A549 (cell line): ENCODE measurements around the gene HS6ST1. TPM values are rescaled to one million over a fixed set of nuclear protein-coding genes. Genes with fewer than 3 reads are reported as not detected.

Experiments used
- ATAC-seq, 2 experiments: fragments of 200-7000 bp in 1 of 2; fragments of >200 bp in 1 of 2; cut with Nextera tagmentation in 1 of 2; cut with Tn5 transposase in 1 of 2; 3 replicates each; pipeline versions ENCODE4 v1.8.0 to v1.9.1; 2018 to 2020; ENCODE audit warnings: mild to moderate bottlenecking in 1 of 2, moderate library complexity in 1 of 2
- CTCF ChIA-PET: fragments of 300-600 bp; sonication (Branson Sonifier 250); formaldehyde crosslinking; extraction: SDS; loops from one replicate; lab custom pipeline; 2021; ENCODE audit warnings: antibody characterized with exemption, inconsistent platforms; lab: Yijun Ruan, JAX
- POLR2A ChIA-PET: fragments of 350-600 bp; formaldehyde crosslinking; extraction: SDS; loops from one replicate; lab custom pipeline; 2021; ENCODE audit warnings: antibody characterized with exemption, inconsistent platforms; lab: Yijun Ruan, JAX
- DNase-seq, 2 experiments: peaks; one replicate each; pipeline versions ENCODE4 v3.0.0 to v3.0.0-alpha.2; 2011 to 2016; ENCODE audit warnings: low read depth in 1 of 2, low spot score in 1 of 2
- FAIRE-seq: peaks from 2 replicates; lab custom pipeline; 2011; peaks lifted over from hg19 to GRCh38; lab: Jason Lieb, UNC
- H3K27ac ChIP-seq, 2 experiments: fragments of >200 bp; sonication (Bioruptor Twin); formaldehyde crosslinking; 3 replicates each; pipeline ENCODE4 v1.5.1; 2016 to 2017
- H3K4me1 ChIP-seq: fragments of >200 bp; sonication (Bioruptor Twin); formaldehyde crosslinking; 3 replicates; pipeline ENCODE4 v1.6.1; 2016
- H3K4me2 ChIP-seq: fragments of >200 bp; sonication (Bioruptor Twin); formaldehyde crosslinking; 3 replicates; pipeline ENCODE4 v1.6.1; 2016
- H3K4me3 ChIP-seq: fragments of >200 bp; sonication (Bioruptor Twin); formaldehyde crosslinking; 3 replicates; pipeline ENCODE4 v1.5.1; 2016
- H3K9me3 ChIP-seq: fragments of >200 bp; sonication (Bioruptor Twin); formaldehyde crosslinking; 3 replicates; pipeline ENCODE4 v1.6.1; 2016
- CEBPB ChIP-seq, 2 experiments: fragments of >200 bp in 1 of 2; sonication (Bioruptor Twin) in 1 of 2; formaldehyde crosslinking in 1 of 2; IDR thresholded peaks; 2 replicates each; pipeline ENCODE4 v1.6.1; 2012 to 2016
- CHD4 ChIP-seq: fragments of 200-600 bp; sonication (generic); IDR thresholded peaks from 2 replicates; pipeline ENCODE4 v1.6.1; 2016; ENCODE audit warnings: antibody characterized with exemption, mild to moderate bottlenecking, borderline replicate concordance
- EHMT2 ChIP-seq: fragments of 200-600 bp; sonication (generic); IDR thresholded peaks from 2 replicates; pipeline ENCODE4 v1.6.1; 2016; ENCODE audit warnings: antibody characterized with exemption, low read depth, mild to moderate bottlenecking, moderate library complexity
- FOSB ChIP-seq: fragments of 250-450 bp; sonication (Bioruptor Pico); IDR thresholded peaks from 2 replicates; pipeline ENCODE4 v1.5.0; 2020; ENCODE audit warnings: mild to moderate bottlenecking, moderate library complexity
- FOSL2 ChIP-seq, 2 experiments: fragments of 450-650 bp in 1 of 2; fragments of >200 bp in 1 of 2; sonication (Bioruptor Twin) in 1 of 2; formaldehyde crosslinking; IDR thresholded peaks; 2 replicates each; pipeline versions ENCODE4 v1.5.0 to v1.6.1; 2016 to 2020; ENCODE audit warnings: mild to moderate bottlenecking in 1 of 2, moderate library complexity in 1 of 2
- GATA3 ChIP-seq: IDR thresholded peaks from 2 replicates; pipeline ENCODE4 v1.6.1; 2012; ENCODE audit warnings: borderline replicate concordance
- HDAC2 ChIP-seq: fragments of 200-600 bp; sonication (generic); IDR thresholded peaks from 2 replicates; pipeline ENCODE4 v1.6.1; 2016
- HEYL ChIP-seq: fragments of 250-450 bp; sonication (Bioruptor Pico); IDR thresholded peaks from 2 replicates; pipeline ENCODE4 v1.8.0; 2021; ENCODE audit warnings: mild to moderate bottlenecking, moderate library complexity
- HOXA7 ChIP-seq: fragments of 250-450 bp; sonication (Bioruptor Pico); IDR thresholded peaks from 2 replicates; pipeline ENCODE4 v1.5.0; 2020; ENCODE audit warnings: mild to moderate bottlenecking, moderate library complexity
- HOXB5 ChIP-seq: fragments of 250-450 bp; sonication (Bioruptor Pico); IDR thresholded peaks from 2 replicates; pipeline ENCODE4 v1.5.0; 2020; ENCODE audit warnings: mild to moderate bottlenecking, moderate library complexity
- JUN ChIP-seq, 2 experiments: fragments of >200 bp; sonication (Bioruptor Twin); formaldehyde crosslinking; IDR thresholded peaks; 2 replicates in 1 of 2; 3 replicates in 1 of 2; pipeline ENCODE4 v1.6.1; 2016 to 2017
- KDM1A ChIP-seq: fragments of 200-600 bp; sonication (generic); IDR thresholded peaks from 2 replicates; pipeline ENCODE4 v1.6.1; 2016; ENCODE audit warnings: low read depth, mild to moderate bottlenecking
- KDM5A ChIP-seq: fragments of 200-600 bp; sonication (generic); IDR thresholded peaks from 2 replicates; pipeline ENCODE4 v1.6.1; 2016; ENCODE audit warnings: antibody characterized with exemption, mild to moderate bottlenecking
- PHF8 ChIP-seq: fragments of 200-600 bp; sonication (generic); IDR thresholded peaks from 2 replicates; pipeline ENCODE4 v1.6.1; 2016; ENCODE audit warnings: low read depth, mild to moderate bottlenecking, antibody characterized with exemption, moderate library complexity, borderline replicate concordance
- RFX5 ChIP-seq: fragments of 450-650 bp; IDR thresholded peaks from 2 replicates; pipeline ENCODE4 v1.7.1; 2014; ENCODE audit warnings: antibody characterized with exemption, mild to moderate bottlenecking, moderate library complexity
- SREBF2 ChIP-seq: fragments of 450-650 bp; IDR thresholded peaks from 2 replicates; pipeline ENCODE4 v1.6.1; 2014; ENCODE audit warnings: mild to moderate bottlenecking, moderate library complexity
- TFCP2L1 ChIP-seq: fragments of 250-450 bp; sonication (Bioruptor Pico); IDR thresholded peaks from 2 replicates; pipeline ENCODE4 v1.5.0; 2021; ENCODE audit warnings: mild to moderate bottlenecking
- ZC3H11A ChIP-seq: fragments of 450-650 bp; IDR thresholded peaks from 2 replicates; pipeline ENCODE4 v1.6.1; 2014; ENCODE audit warnings: antibody characterized with exemption, mild to moderate bottlenecking
- ZFP36 ChIP-seq: fragments of 450-650 bp; IDR thresholded peaks from 2 replicates; pipeline ENCODE4 v1.6.1; 2014; ENCODE audit warnings: borderline replicate concordance; ENCODE audit not compliant: partially characterized antibody
- ZSCAN20 ChIP-seq: fragments of 250-450 bp; sonication (Bioruptor Pico); IDR thresholded peaks from 2 replicates; pipeline ENCODE4 v1.8.0; 2022; ENCODE audit warnings: mild to moderate bottlenecking, moderate library complexity
- WGBS: methylation state at CpG from one replicate; pipeline ENCODE4 v1.1.6; 2017; ENCODE audit errors: missing lambda C conversion rate; 5-methylcytosine and 5-hydroxymethylcytosine counted together
- polyA plus RNA-seq, 4 experiments: library from polyadenylated mRNA; depleted of rRNA in 3 of 4; stranded (reverse); fragments of >200 nt; fragmentation: RNase III in 1 of 4; extraction: RNeasy Plus Mini Kit Qiagen cat#74134 plus additional on column Dnase treatment in 1 of 4; gene quantifications; 2 replicates in 3 of 4; 3 replicates in 1 of 4; pipeline ENCODE4 v1.2.3, GENCODE V29; 2011 to 2017
- TF ChIP-seq, protein P1 (sequence below): fragments of >200 bp; sonication (Bioruptor Twin); formaldehyde crosslinking; IDR thresholded peaks from 3 replicates; pipeline ENCODE4 v1.5.1; 2016
- TF ChIP-seq, protein P2 (sequence below): fragments of 450-650 bp; IDR thresholded peaks from 2 replicates; pipeline ENCODE4 v1.6.1; 2014; ENCODE audit warnings: antibody characterized with exemption

The HS6ST1 gene
- polyA plus RNA-seq, 2 of the 4 experiments (the other 2 are of a cell fraction): 3.8 to 11.6 TPM

DNA sequence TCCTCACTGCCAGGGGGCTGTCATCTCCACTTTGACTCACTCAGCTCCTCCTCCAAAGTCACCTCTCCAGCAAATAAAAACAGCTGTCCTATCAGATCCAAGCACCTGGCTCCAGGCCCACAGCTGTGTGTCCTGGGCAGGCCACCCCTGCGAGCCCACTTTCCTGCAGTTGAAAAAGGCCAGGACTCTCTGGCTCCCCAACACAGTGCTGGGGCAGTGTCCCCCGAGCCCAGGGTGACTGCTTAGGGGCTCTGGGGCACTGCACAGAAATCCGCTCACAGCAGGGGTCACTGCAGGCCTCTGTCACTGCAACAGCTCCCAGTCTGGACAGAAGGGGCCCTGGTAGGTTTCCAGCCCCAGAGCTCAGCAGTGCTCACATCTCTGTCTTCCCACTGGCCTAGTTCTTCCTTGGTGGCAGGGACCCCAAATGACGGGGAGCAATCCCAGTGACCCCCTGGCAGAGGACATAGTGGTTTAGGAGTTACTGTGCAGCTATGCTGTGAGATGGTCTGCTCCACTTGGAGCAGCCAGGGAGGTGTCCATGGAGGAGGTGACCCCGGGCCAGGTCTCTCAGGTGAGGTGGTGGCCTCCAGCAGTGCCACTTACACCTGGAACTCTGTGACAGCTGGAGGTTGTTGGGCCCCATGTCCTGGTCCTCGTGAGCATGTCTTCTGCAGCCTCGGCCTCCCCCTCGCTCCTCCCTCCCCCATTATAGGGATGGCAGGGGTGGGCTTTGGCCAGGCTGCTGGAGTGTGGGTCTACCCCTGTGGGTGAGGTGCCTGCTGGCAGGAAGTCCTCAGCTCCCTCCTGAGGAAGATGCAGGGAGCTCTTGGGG is 35.5 kb downstream of the HS6ST1 start:
- TF ChIP-seq, protein P1, sequence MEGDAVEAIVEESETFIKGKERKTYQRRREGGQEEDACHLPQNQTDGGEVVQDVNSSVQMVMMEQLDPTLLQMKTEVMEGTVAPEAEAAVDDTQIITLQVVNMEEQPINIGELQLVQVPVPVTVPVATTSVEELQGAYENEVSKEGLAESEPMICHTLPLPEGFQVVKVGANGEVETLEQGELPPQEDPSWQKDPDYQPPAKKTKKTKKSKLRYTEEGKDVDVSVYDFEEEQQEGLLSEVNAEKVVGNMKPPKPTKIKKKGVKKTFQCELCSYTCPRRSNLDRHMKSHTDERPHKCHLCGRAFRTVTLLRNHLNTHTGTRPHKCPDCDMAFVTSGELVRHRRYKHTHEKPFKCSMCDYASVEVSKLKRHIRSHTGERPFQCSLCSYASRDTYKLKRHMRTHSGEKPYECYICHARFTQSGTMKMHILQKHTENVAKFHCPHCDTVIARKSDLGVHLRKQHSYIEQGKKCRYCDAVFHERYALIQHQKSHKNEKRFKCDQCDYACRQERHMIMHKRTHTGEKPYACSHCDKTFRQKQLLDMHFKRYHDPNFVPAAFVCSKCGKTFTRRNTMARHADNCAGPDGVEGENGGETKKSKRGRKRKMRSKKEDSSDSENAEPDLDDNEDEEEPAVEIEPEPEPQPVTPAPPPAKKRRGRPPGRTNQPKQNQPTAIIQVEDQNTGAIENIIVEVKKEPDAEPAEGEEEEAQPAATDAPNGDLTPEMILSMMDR: no peak
- TF ChIP-seq KDM5A (no peak), KDM1A (no peak), CHD4 (no peak)
- TF ChIP-seq, protein P2, sequence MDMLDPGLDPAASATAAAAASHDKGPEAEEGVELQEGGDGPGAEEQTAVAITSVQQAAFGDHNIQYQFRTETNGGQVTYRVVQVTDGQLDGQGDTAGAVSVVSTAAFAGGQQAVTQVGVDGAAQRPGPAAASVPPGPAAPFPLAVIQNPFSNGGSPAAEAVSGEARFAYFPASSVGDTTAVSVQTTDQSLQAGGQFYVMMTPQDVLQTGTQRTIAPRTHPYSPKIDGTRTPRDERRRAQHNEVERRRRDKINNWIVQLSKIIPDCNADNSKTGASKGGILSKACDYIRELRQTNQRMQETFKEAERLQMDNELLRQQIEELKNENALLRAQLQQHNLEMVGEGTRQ: no peak
- no peak for FAIRE-seq
- ChIA-PET CTCF (interaction anchor here (0.9 to 1.1 kb wide), 3 partner anchors 10 to 23 kb away, joined by 3 read pairs; no protein-coding TSS in a partner anchor), POLR2A (no interaction called here)
- 81% methylated on average over 3 of the region's 8 CpGs for WGBS
- H3K27ac ChIP-seq: no peak overlapping the region
- ATAC-seq: peak in 1 of 2 experiments; percentile 53; a peak in 3 of 6 replicates
- no peaks in the 10 kb centered on the region for H3K9me3 ChIP-seq
- no peak overlapping the region for H3K4me3 ChIP-seq
- H3K4me2 ChIP-seq: no peak overlapping the region
- no peaks in the 10 kb centered on the region; the same call in 2 of the 3 replicates for H3K4me1 ChIP-seq
- DNase-seq: no peak

DNA sequence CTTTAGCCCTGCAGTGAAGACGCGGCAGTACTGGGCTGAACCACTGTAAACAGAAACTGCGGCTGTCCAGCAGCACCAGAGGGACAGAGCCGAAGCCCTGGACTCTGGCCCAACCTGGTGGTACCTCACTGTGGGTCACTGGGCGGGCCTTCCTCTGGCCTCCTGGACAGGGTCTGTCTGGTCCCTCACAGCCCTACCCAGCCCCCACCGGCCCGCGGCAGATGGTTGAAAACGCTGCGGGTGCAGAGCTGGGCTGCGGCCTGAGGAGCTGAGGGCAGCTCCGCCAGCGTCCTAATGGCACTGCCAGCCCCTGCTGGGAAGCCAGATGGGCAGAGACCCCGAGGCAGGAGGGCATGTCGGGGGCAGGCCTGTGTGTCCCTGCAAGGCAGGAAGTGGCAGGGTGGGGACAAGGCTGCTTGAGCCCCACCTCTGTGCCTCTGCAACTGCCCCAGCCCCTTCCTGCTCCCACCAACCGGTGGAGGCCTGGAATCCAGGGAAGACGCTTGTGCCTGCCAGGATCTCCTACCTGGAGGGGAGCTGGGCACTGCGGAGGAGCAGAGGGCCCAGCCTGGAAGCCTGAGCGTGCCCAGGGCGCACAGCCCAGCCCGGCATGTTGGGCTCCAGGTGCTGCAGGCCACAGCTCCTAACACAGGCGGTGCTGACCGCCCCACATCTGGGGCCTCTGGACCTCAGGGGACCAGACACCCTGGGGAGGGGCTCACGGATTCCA is 36.3 kb downstream of the HS6ST1 start:
- TF ChIP-seq HDAC2 (no peak), JUN (IDR thresholded peaks at IDR 0.05) (no peak), FOSB (no peak)
- TF ChIP-seq, protein P2: no peak
- TF ChIP-seq, all 56 proteins: peak for 0
- DNase-seq (no peak), FAIRE-seq (no peak), ATAC-seq (no peak)
- POLR2A ChIA-PET: no interaction called here
- H3K9me3 ChIP-seq: no peaks in the 10 kb centered on the region
- CTCF ChIA-PET: interaction anchor here (0.9 kb wide), 1 partner anchor 23 kb away, joined by 3 read pairs; no protein-coding TSS in a partner anchor
- H3K4me3 ChIP-seq: no peak overlapping the region
- H3K4me1 ChIP-seq: no peaks in the 10 kb centered on the region; the same call in 2 of the 3 replicates
- 91% methylated on average over 10 of the region's 24 CpGs for WGBS
- H3K4me2 ChIP-seq: no peak overlapping the region
- H3K27ac ChIP-seq: no peak overlapping the region

DNA sequence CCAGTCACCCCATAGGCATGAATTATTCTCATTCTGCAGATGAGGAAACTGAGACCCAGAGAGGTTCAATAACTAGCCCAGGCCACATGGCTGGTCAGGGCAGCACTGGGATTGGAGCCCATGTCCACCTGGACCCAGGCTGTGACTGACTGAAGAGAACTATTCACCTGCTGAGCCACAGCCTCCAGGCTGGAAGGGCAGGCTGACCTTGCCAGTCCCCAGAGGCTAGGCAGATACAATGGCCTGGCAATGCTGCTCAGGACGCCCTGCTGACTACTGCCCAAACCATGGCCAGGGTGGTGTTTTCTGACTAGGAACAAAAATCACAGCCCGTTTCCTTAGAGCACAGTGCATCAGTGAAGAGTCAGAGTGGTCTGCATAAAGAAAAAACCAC is 36.8 kb downstream of the HS6ST1 start:
- Histone ChIP-seq H3K4me3 (no peak overlapping the region), H3K4me1 (no peaks in the 10 kb centered on the region; the same call in 2 of the 3 replicates), H3K27ac (no peak overlapping the region), H3K4me2 (no peak overlapping the region), H3K9me3 (no peaks in the 10 kb centered on the region)
- WGBS: 100% methylated on average over 2 of the region's 2 CpGs
- ATAC-seq (no peak), DNase-seq (no peak), FAIRE-seq (no peak)
- TF ChIP-seq, protein P2: no peak
- no peak for TF ChIP-seq PHF8
- no peak for TF ChIP-seq ZC3H11A
- no peak for TF ChIP-seq HDAC2
- no peak for TF ChIP-seq ZFP36
- TF ChIP-seq CEBPB (IDR thresholded peaks at IDR 0.05): no peak
- no peak for TF ChIP-seq HOXA7 (CRISPR knock-in tag)
- TF ChIP-seq KDM1A: no peak
- no peak for TF ChIP-seq TFCP2L1 (CRISPR knock-in tag)
- TF ChIP-seq ZSCAN20 (CRISPR knock-in tag): no peak
- no peak for TF ChIP-seq RFX5
- TF ChIP-seq FOSL2 (IDR thresholded peaks at IDR 0.05): no peak
- no peak for TF ChIP-seq FOSL2 (CRISPR knock-in tag; IDR thresholded peaks at IDR 0.05)
- TF ChIP-seq SREBF2: no peak
- TF ChIP-seq GATA3: no peak
- no peak for TF ChIP-seq EHMT2
- TF ChIP-seq HOXB5 (CRISPR knock-in tag): no peak
- no peak for TF ChIP-seq HEYL (CRISPR knock-in tag)
- POLR2A ChIA-PET: no interaction called here
- CTCF ChIA-PET: no interaction called here
